GM12892 (cell line): ENCODE measurements around the gene EPAS1.

Source experiments
- POLR2A ChIP-seq: IDR thresholded peaks from 2 replicates; pipeline ENCODE4 v1.6.1; 2011; ENCODE audit warnings: low read depth, low read length, control low read depth
- POLR2AphosphoS5 ChIP-seq: IDR thresholded peaks from 2 replicates; pipeline ENCODE4 v1.6.1; 2011; ENCODE audit warnings: low read depth, low read length, control low read depth
- TAF1 ChIP-seq: IDR thresholded peaks from 2 replicates; pipeline ENCODE4 v1.6.1; 2011; ENCODE audit warnings: low read depth, mild to moderate bottlenecking, control low read depth, low read length, borderline replicate concordance

DNA sequence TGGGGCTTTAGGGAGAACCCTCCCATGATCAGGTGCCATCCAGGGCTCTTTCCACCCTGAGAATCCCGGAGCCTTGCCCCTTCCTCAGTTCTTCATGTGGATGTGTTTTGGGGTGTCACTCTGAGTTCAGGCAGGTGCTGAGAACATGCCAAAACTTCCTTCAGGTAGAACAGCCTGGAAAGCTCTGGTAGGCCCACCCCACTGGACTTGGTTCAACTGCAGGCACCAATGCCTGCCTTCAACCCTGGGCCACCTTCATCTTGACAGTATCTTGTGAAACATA lies 85.8 kb downstream of the EPAS1 start:
- TF ChIP-seq POLR2A (no peak), POLR2AphosphoS5 (no peak), TAF1 (no peak)
